Measurements from ENCODE around the gene ATP5F1B. TPM values are rescaled to one million over a fixed set of nuclear protein-coding genes. Genes with fewer than 3 reads are reported as not detected.
A peak's percentile ranks its signal among the peaks of the same experiment; 100 is the strongest.

ATP5F1B gene
- total RNA-seq, 1 donor from 2014 or later = 735 TPM

GRCh38 chr12:56614627-56615026 is 31.2 kb downstream of the ATP5F1B start:
- Mint-ChIP-seq H3K27me3 (ENCODE audit: unreplicated experiment) (peaks cover 2% of the 10 kb centered on the region), H3K4me1 (ENCODE audit: low read depth, unreplicated experiment) (peaks cover 6% of the 10 kb centered on the region), H3K27ac (ENCODE audit: unreplicated experiment) (no peak overlapping the region), H3K36me3 (ENCODE audit: unreplicated experiment) (peaks cover 11% of the 10 kb centered on the region), H3K9me3 (ENCODE audit: unreplicated experiment) (peaks cover 10% of the 10 kb centered on the region), H3K4me3 (ENCODE audit: unreplicated experiment) (no peak overlapping the region)
- no peak for TF ChIP-seq CTCF (IDR thresholded peaks at IDR 0.05; ENCODE audit: partially characterized antibody, unreplicated experiment)
- DNase-seq = no peak

GRCh38 chr12:56604355-56604754 is 41.4 kb downstream of the ATP5F1B start:
- H3K27me3 Mint-ChIP-seq (ENCODE audit: unreplicated experiment) = peaks cover 6% of the 10 kb centered on the region
- DNase-seq = no peak
- no peak for TF ChIP-seq CTCF (IDR thresholded peaks at IDR 0.05; ENCODE audit: partially characterized antibody, unreplicated experiment)
- H3K9me3 Mint-ChIP-seq (ENCODE audit: unreplicated experiment) = peaks cover 4% of the 10 kb centered on the region
- H3K36me3 Mint-ChIP-seq (ENCODE audit: unreplicated experiment) = no peaks in the 10 kb centered on the region
- no peak overlapping the region for H3K4me3 Mint-ChIP-seq (ENCODE audit: unreplicated experiment)
- no peaks in the 10 kb centered on the region for H3K4me1 Mint-ChIP-seq (ENCODE audit: low read depth, unreplicated experiment)
- no peak overlapping the region for H3K27ac Mint-ChIP-seq (ENCODE audit: unreplicated experiment)

- Mint-ChIP-seq H3K4me3 (ENCODE audit: unreplicated experiment) (no peak overlapping the region), H3K9me3 (ENCODE audit: unreplicated experiment) (peaks cover 7% of the 10 kb centered on the region), H3K4me1 (ENCODE audit: low read depth, unreplicated experiment) (no peaks in the 10 kb centered on the region), H3K27me3 (ENCODE audit: unreplicated experiment) (peaks cover 12% of the 10 kb centered on the region), H3K27ac (ENCODE audit: unreplicated experiment) (no peak overlapping the region), H3K36me3 (ENCODE audit: unreplicated experiment) (no peaks in the 10 kb centered on the region)
- TF ChIP-seq CTCF (IDR thresholded peaks at IDR 0.05; ENCODE audit: partially characterized antibody, unreplicated experiment) = no peak
- no peak for DNase-seq
Measured at GRCh38 chr12:56602239-56602638, 43.5 kb downstream of the ATP5F1B start.

GRCh38 chr12:56601503-56601902 is 44.3 kb downstream of the ATP5F1B start:
- peak; percentile 37 for DNase-seq
- Mint-ChIP-seq H3K4me1 (ENCODE audit: low read depth, unreplicated experiment) (no peaks in the 10 kb centered on the region), H3K27me3 (ENCODE audit: unreplicated experiment) (peaks cover 14% of the 10 kb centered on the region), H3K9me3 (ENCODE audit: unreplicated experiment) (peaks cover 7% of the 10 kb centered on the region), H3K4me3 (ENCODE audit: unreplicated experiment) (no peak overlapping the region), H3K27ac (ENCODE audit: unreplicated experiment) (no peak overlapping the region), H3K36me3 (ENCODE audit: unreplicated experiment) (no peaks in the 10 kb centered on the region)
- TF ChIP-seq CTCF (IDR thresholded peaks at IDR 0.05; ENCODE audit: partially characterized antibody, unreplicated experiment) = no peak

DNA sequence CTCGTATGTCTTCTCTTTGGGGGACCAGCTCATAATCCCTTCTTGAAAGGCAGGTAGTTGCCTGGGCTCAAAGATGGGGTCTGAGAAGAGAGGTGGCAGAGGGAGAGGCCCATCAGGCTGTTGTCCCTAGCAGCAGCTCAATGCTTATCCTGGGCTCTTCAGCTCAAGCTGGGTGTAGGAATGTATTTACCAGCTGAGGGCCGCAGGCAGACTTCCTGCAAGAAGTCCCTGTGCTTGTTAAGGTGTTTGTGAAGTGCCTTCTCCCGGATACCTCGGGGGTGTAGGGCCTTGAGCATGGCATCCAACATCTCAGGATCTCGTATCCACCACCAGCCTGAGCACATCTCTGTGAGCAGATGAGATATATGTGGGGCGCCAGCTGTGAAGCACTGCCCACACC is 45.0 kb downstream of the ATP5F1B start:
- Mint-ChIP-seq H3K27me3 (ENCODE audit: unreplicated experiment) (peaks cover 13% of the 10 kb centered on the region), H3K4me1 (ENCODE audit: low read depth, unreplicated experiment) (peaks cover 5% of the 10 kb centered on the region), H3K9me3 (ENCODE audit: unreplicated experiment) (peaks cover 7% of the 10 kb centered on the region), H3K36me3 (ENCODE audit: unreplicated experiment) (no peaks in the 10 kb centered on the region), H3K27ac (ENCODE audit: unreplicated experiment) (no peak overlapping the region), H3K4me3 (ENCODE audit: unreplicated experiment) (no peak overlapping the region)
- no peak for DNase-seq
- TF ChIP-seq CTCF (IDR thresholded peaks at IDR 0.05; ENCODE audit: partially characterized antibody, unreplicated experiment) = no peak
